ENCODE data around the gene ARCN1.

Gene ARCN1

DNA sequence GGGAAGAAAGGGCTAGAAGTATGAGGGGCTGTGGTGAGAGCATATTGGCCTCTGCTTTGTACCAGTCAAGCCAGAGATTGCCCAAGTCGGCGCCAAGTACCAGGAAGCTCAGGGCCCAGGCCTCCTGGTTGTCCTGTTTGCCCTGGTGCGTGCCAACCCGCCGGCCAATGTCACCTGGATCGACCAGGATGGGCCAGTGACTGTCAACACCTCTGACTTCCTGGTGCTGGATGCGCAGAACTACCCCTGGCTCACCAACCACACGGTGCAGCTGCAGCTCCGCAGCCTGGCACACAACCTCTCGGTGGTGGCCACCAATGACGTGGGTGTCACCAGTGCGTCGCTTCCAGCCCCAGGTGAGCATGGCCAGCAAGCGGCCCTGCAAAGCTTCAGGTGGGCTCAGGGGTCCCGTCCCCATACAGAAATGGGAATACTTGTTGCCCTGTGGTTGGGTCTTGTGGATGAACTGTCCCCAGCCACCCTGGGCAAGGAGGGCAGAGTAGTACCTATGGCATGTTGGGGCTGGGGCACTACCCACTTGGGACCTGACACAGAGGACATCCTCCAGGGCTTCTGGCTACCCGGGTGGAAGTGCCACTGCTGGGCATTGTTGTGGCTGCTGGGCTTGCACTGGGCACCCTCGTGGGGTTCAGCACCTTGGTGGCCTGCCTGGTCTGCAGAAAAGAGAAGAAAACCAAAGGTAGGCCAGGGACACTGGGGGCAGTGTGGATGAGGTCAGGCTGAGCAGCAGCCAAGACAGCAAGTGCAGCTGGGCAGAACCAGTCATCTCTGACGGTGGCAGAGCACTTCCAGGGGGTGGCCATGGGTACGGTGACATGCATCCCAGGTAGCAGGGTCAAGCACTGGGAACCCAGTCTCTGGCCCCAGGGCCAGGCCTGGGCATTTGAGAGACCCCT, 39.1 kb upstream of the ARCN1 start:
- TF ChIP-seq, protein P1, sequence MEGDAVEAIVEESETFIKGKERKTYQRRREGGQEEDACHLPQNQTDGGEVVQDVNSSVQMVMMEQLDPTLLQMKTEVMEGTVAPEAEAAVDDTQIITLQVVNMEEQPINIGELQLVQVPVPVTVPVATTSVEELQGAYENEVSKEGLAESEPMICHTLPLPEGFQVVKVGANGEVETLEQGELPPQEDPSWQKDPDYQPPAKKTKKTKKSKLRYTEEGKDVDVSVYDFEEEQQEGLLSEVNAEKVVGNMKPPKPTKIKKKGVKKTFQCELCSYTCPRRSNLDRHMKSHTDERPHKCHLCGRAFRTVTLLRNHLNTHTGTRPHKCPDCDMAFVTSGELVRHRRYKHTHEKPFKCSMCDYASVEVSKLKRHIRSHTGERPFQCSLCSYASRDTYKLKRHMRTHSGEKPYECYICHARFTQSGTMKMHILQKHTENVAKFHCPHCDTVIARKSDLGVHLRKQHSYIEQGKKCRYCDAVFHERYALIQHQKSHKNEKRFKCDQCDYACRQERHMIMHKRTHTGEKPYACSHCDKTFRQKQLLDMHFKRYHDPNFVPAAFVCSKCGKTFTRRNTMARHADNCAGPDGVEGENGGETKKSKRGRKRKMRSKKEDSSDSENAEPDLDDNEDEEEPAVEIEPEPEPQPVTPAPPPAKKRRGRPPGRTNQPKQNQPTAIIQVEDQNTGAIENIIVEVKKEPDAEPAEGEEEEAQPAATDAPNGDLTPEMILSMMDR (IDR thresholded peaks at IDR 0.05; ENCODE audit: control insufficient read depth, extremely low read depth, insufficient read depth), result no peak
- DNase-seq (ENCODE audit: low read depth), result no peak

DNA sequence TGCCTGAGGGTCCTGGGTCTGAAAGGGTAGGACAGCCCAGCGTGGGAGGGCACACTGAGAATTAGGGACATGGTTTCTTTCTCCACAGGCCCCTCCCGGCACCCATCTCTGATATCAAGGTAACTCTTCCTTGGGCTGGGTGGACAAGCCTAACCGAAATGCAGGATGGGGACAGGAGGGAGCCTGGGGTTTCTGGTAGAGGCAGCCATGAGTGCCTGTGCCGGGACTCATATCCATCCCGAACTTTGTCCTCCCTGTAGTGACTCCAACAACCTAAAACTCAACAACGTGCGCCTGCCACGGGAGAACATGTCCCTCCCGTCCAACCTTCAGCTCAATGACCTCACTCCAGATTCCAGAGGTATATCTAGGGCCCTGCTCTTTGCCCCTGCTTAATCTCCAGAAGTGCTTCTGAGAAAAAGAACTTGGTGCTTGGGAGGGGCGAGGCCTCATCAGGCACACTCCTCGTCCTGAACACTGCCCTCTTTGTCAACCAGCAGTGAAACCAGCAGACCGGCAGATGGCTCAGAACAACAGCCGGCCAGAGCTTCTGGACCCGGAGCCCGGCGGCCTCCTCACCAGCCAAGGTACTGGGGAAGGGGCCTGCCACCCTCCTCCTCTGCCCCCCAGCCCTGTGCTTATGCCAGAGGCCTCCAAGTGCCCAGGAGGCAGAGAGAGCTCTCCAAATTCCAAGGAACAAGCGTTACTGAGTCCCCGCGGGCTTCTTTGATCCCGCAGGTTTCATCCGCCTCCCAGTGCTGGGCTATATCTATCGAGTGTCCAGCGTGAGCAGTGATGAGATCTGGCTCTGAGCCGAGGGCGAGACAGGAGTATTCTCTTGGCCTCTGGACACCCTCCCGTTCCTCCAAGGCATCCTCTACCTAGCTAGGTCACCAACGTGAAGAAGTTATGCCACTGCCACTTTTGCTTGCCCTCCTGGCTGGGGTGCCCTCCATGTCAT, 38.2 kb upstream of the ARCN1 start:
- TF ChIP-seq, protein P1 (IDR thresholded peaks at IDR 0.05; ENCODE audit: control insufficient read depth, extremely low read depth, insufficient read depth), result no peak

More for the DNA sequence above, 39.1 kb upstream of the ARCN1 start:
- no peak overlapping the region for H3K4me3 ChIP-seq (ENCODE audit: low read depth, low read length)

DNA sequence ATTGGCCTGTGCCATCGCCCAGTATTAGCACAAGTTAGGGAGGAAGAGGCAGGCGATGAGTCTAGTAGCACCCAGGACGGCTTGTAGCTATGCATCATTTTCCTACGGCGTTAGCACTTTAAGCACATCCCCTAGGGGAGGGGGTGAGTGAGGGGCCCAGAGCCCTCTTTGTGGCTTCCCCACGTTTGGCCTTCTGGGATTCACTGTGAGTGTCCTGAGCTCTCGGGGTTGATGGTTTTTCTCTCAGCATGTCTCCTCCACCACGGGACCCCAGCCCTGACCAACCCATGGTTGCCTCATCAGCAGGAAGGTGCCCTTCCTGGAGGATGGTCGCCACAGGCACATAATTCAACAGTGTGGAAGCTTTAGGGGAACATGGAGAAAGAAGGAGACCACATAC, 36.9 kb upstream of the ARCN1 start:
- no peak overlapping the region for H3K4me3 ChIP-seq (ENCODE audit: low read depth, low read length)
- TF ChIP-seq, protein P1 (IDR thresholded peaks at IDR 0.05; ENCODE audit: control insufficient read depth, extremely low read depth, insufficient read depth), result no peak
- no peak for DNase-seq (ENCODE audit: low read depth)

More for the DNA sequence above, 38.2 kb upstream of the ARCN1 start:
- no peak overlapping the region for H3K4me3 ChIP-seq (ENCODE audit: low read depth, low read length)
- no peak for DNase-seq (ENCODE audit: low read depth)

DNA sequence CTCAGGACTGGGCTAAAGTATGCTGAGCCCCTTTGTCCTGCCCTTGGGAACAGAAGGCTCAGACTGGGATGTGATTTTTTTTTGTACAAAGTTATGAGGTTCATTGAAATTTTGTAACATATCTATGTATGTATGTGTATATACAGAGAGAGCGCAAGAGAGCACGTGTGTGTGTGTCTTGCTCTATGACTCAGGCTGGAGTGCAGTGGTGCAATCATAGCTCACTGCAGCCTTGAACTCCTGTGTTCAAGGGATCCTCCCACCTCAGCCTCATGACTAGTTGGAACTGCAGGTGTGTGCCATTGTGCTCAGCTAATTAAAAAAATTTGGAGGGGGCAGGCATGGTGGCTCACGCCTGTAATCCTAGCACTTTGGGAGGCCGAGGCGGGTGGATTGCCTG, 35.5 kb upstream of the ARCN1 start:
- no peak overlapping the region for H3K4me3 ChIP-seq (ENCODE audit: low read depth, low read length)
- DNase-seq (ENCODE audit: low read depth), result no peak
- TF ChIP-seq, protein P1 (IDR thresholded peaks at IDR 0.05; ENCODE audit: control insufficient read depth, extremely low read depth, insufficient read depth), result no peak

DNA sequence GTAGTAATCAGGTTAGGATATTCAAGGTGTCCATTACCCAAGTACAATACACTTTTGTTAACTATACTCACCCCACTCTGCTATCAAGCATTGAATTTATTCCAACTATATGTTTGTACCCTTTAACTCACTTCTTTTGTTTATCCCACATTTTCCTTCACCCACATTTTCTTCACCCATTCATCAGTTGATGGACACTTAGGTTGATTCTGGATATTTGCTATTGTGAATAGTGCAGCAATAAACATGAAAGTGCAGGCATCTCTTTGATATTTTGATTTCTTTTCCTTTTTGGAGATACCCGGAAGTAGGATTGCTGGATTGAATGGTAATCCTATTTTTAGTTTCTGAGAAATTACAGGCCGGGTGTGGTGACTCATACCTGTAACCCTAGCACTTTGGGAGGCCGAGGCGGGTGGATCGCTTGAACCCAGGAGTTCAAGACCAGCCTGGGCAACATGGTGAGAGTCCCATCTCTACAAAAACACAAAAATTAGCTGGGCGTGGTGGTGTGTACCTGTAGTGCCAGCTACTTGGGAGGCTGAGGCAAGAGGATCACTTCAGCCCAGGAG, 34.7 kb upstream of the ARCN1 start:
- TF ChIP-seq, protein P1 (IDR thresholded peaks at IDR 0.05; ENCODE audit: control insufficient read depth, extremely low read depth, insufficient read depth), result no peak
- H3K4me3 ChIP-seq (ENCODE audit: low read depth, low read length), result no peak overlapping the region
- DNase-seq (ENCODE audit: low read depth), result no peak

DNA sequence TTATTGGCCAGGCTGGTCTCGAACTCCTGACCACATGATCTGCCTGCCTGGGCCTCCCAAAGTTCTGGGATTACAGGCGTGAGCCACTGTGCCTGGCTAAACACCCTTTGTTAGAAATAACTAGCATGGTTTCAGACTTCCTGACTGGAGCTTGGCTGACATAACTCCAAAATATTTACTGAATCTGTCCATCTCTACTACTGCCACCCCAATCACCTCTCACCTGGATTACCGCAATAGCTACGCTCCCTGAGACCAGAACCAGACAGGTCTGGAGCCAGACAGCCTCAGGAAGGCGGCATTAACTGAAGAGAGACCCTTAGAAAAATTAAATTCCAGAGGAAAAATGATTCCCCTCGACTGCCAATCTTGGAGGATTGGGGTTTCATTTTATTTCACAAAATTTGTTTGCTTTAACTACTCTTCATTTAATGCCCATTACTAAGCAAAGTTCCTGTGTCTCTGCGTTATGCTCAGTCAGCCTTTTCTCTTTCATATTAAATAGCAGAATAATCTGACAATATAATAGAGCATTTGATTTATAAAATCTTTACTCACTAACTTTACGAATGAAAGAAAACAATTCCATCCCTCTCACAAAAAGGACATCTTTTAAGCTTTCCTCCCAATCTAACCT, 28.1 kb upstream of the ARCN1 start:
- TF ChIP-seq, protein P1 (IDR thresholded peaks at IDR 0.05; ENCODE audit: control insufficient read depth, extremely low read depth, insufficient read depth), result no peak
- no peak overlapping the region for H3K4me3 ChIP-seq (ENCODE audit: low read depth, low read length)
- DNase-seq (ENCODE audit: low read depth), result no peak

All from LNCaP clone FGC (cell line).